A549 (cell line): ENCODE measurements around the gene GGACT.

Experiments
- CTCF ChIP-seq: fragments of >200 bp; sonication (Bioruptor Twin); formaldehyde crosslinking; IDR thresholded peaks from 3 replicates; pipeline ENCODE4 v1.5.1; 2016
- JUNB ChIP-seq: fragments of >200 bp; sonication (Bioruptor Twin); formaldehyde crosslinking; IDR thresholded peaks from 2 replicates; pipeline ENCODE4 v1.6.1; 2016
- KDM1A ChIP-seq: fragments of 200-600 bp; sonication (generic); IDR thresholded peaks from 2 replicates; pipeline ENCODE4 v1.6.1; 2016; ENCODE audit warnings: low read depth, mild to moderate bottlenecking
- POLR2A ChIP-seq: IDR thresholded peaks from 2 replicates; pipeline ENCODE4 v1.6.1; 2012; ENCODE audit warnings: mild to moderate bottlenecking, low read length
- REST ChIP-seq: fragments of 200-600 bp; sonication (generic); IDR thresholded peaks from 2 replicates; pipeline ENCODE4 v1.6.1; 2016; ENCODE audit warnings: antibody characterized with exemption, mild to moderate bottlenecking, moderate library complexity
- RNF2 ChIP-seq: fragments of 200-600 bp; sonication (generic); IDR thresholded peaks from 2 replicates; pipeline ENCODE4 v1.6.1; 2016; ENCODE audit warnings: low read depth, mild to moderate bottlenecking, antibody characterized with exemption, moderate library complexity, borderline replicate concordance
- USF2 ChIP-seq: fragments of 450-650 bp; IDR thresholded peaks from 2 replicates; pipeline ENCODE4 v1.6.1; 2014; ENCODE audit warnings: antibody characterized with exemption

GRCh38 chr13:100589178-100589725 lies 663 bp upstream of the GGACT start:
- TF ChIP-seq USF2 (no peak), POLR2A (no peak), CTCF (no peak), RNF2 (no peak), JUNB (no peak), REST (no peak), KDM1A (no peak)
